NB4 (cell line): ENCODE results near the gene HEXIM1.

Experiments used
- CTCF ChIP-seq: IDR thresholded peaks from one replicate; pipeline ENCODE4 v1.5.1; 2012; ENCODE audit warnings: low read depth, low read length
- POLR2A ChIP-seq: IDR thresholded peaks from 2 replicates; pipeline ENCODE4 v1.6.1; 2011; ENCODE audit warnings: mild to moderate bottlenecking; ENCODE audit not compliant: insufficient read length; ENCODE audit errors: extremely low read depth

GRCh38 chr17:45123930-45124796 is 24.1 kb upstream of the HEXIM1 start:
- TF ChIP-seq CTCF = no peak
- TF ChIP-seq POLR2A = peak; percentile 18
